ENCODE measurements around the gene NDNF.

DNA sequence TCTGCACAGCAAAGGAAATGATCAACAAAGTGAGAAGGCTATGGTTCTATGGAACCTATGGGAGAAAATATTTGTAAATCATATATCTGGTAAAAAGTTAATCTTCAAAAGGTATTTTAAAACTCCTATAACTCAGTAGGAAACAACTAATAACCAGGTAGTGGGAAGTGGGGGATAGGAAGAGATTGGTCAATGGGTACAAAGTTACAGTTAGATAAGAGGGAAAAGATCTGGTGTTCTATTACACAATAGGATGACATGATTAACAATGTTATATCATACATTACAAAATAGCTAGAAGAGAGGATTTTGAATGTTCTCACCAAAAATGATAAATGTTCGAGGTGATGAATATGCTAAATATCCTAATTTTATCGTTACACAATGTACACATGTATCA, 46.3 kb downstream of the NDNF start:
- TF ChIP-seq, protein P1, sequence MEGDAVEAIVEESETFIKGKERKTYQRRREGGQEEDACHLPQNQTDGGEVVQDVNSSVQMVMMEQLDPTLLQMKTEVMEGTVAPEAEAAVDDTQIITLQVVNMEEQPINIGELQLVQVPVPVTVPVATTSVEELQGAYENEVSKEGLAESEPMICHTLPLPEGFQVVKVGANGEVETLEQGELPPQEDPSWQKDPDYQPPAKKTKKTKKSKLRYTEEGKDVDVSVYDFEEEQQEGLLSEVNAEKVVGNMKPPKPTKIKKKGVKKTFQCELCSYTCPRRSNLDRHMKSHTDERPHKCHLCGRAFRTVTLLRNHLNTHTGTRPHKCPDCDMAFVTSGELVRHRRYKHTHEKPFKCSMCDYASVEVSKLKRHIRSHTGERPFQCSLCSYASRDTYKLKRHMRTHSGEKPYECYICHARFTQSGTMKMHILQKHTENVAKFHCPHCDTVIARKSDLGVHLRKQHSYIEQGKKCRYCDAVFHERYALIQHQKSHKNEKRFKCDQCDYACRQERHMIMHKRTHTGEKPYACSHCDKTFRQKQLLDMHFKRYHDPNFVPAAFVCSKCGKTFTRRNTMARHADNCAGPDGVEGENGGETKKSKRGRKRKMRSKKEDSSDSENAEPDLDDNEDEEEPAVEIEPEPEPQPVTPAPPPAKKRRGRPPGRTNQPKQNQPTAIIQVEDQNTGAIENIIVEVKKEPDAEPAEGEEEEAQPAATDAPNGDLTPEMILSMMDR (conservative IDR thresholded peaks at IDR 0.05; ENCODE audit: low read length): no peak
- no peak for TF ChIP-seq EZH2phosphoT487 (IDR thresholded peaks at IDR 0.05; ENCODE audit: borderline replicate concordance)

Measured in Loucy (cell line).